ENCODE measurements around the gene TMED1. TPM values are rescaled to one million over a fixed set of nuclear protein-coding genes. Genes with fewer than 3 reads are reported as not detected.

Gene TMED1
- total RNA-seq (2021), result 32.1 and 32.3 TPM in 2 replicates
- long read RNA-seq, transcript TMED1-201 (4 exons, 1,340 nt), result major isoform, 215 of 227 reads
- long read RNA-seq, partial matches to known transcripts, result 0 of 227 reads
- long read RNA-seq, other reads (novel, unspliced or antisense), result 9 of 227 reads

- peak; percentile 97 for DNase-seq
- Histone ChIP-seq H2BK5ac (ENCODE audit: insufficient read length, low read length) (peak within 1 kb of the TSS; percentile 77), H3K4me1 (ENCODE audit: insufficient read depth, low read length) (no peaks in the 10 kb centered on the region; the same call in 1 of the 2 replicates), H4K5ac (ENCODE audit: insufficient read length, low read depth, low read length) (peak within 1 kb of the TSS; percentile 44), H2BK15ac (ENCODE audit: low read depth, low read length) (no peak within 1 kb of the TSS), H4K91ac (ENCODE audit: insufficient read length, low read depth, low read length) (no peak within 1 kb of the TSS), H3K18ac (ENCODE audit: insufficient read length, low read depth, low read length) (peak within 1 kb of the TSS; percentile 99), H3K14ac (ENCODE audit: insufficient read depth, low read length) (peak within 1 kb of the TSS; percentile 99), H3K27me3 (ENCODE audit: insufficient read depth, low read length) (no peaks in the 10 kb centered on the region), H3K79me2 (ENCODE audit: insufficient read depth, low read length) (no peaks in the 10 kb centered on the region), H3K9ac (ENCODE audit: extremely low read depth, insufficient read length, low read length) (peak within 1 kb of the TSS; percentile 93), H2BK12ac (ENCODE audit: insufficient read length, low read depth, low read length) (peak within 1 kb of the TSS; percentile 85), H4K8ac (replicated peaks; ENCODE audit: insufficient read length, low read depth, low read length) (no peak within 1 kb of the TSS), H2AK5ac (ENCODE audit: insufficient read length, low read length) (no peak within 1 kb of the TSS), H3K23me2 (ENCODE audit: insufficient read length, low read depth, low read length, poor library complexity, severe bottlenecking) (no peaks in the 10 kb centered on the region), H3K79me1 (ENCODE audit: insufficient read depth, low read depth, low read length, poor library complexity, severe bottlenecking) (no peaks in the 10 kb centered on the region), H3K23ac (ENCODE audit: insufficient read length, low read depth, low read length) (no peak within 1 kb of the TSS), H4K20me1 (ENCODE audit: control insufficient read depth, insufficient read depth, insufficient read length) (no peaks in the 10 kb centered on the region), H3T11ph (ENCODE audit: low read length) (peak within 1 kb of the TSS; percentile 69), H3K56ac (ENCODE audit: insufficient read length, low read depth, low read length) (no peak within 1 kb of the TSS), H3K4me2 (ENCODE audit: insufficient read depth, insufficient read length, low read length) (peak within 1 kb of the TSS; percentile 57), H3K9me3 (ENCODE audit: control insufficient read depth, low read depth, low read length) (no peaks in the 10 kb centered on the region), H2BK20ac (ENCODE audit: low read depth, low read length, poor library complexity, severe bottlenecking) (no peak within 1 kb of the TSS), H3K27ac (ENCODE audit: insufficient read length, low read depth, low read length) (peak within 1 kb of the TSS; percentile 89), H2BK120ac (ENCODE audit: low read depth, low read length, poor library complexity, severe bottlenecking) (no peak within 1 kb of the TSS), H2AFZ (ENCODE audit: low read length) (no peak within 1 kb of the TSS), H3K4ac (ENCODE audit: low read depth, low read length) (no peak within 1 kb of the TSS; the same call in 1 of the 2 replicates)
- H3K27ac Mint-ChIP-seq, result peak within 1 kb of the TSS; percentile 100
- H3K36me3 Mint-ChIP-seq (ENCODE audit: insufficient read depth in 1 of 3, low read depth in 3 of 3), result peaks cover 3 to 27% (median 16%) of the 10 kb centered on the region in 3 experiments; a peak in 6 of 7 replicates
- no CpG with 5 or more reads among the region's 50 CpGs for WGBS (ENCODE audit: extremely low coverage, insufficient read length, low lambda C conversion rate)
- peaks cover 20 to 25% of the 10 kb centered on the region in 2 experiments; a peak in 4 of 5 replicates for H3K9me3 Mint-ChIP-seq
- H3K4me3 Mint-ChIP-seq, result peak within 1 kb of the TSS; percentile 87 to 90
- peak; percentile 40; the same call in 2 of the 3 replicates for TF ChIP-seq CTCF (conservative IDR thresholded peaks at IDR 0.05)
- H3K27me3 Mint-ChIP-seq (ENCODE audit: low read depth), result peaks cover 31% of the 10 kb centered on the region
- H3K4me1 Mint-ChIP-seq, result peaks cover 4 to 13% of the 10 kb centered on the region in 2 experiments
Observed at GRCh38 chr19:10835754-10836478, at the start of gene TMED1. TMED1 (minus strand) TSS chr19:10836212; CDS start chr19:10836191, 21 bp downstream.

Measured in H9 (cell line).